Esophagus muscularis mucosa (tissue), 4 donors: Measurements from ENCODE around the gene KRTAP10-4. TPM values are rescaled to one million over a fixed set of nuclear protein-coding genes. Genes with fewer than 3 reads are reported as not detected.
"Not testable (repeated sequence)": the region's sequence is repeated elsewhere in the genome, so short reads cannot be mapped to it uniquely, and the experiment has no call there.

Experiments
- DNase-seq: peaks from one replicate; pipeline ENCODE4 v3.0.0-alpha.2; 2017; ENCODE audit errors: extremely low spot score
- H3K27ac ChIP-seq, 4 donors: fragments of 200-600 bp; sonication (generic); replicated peaks in 1 of 4; 1 replicate in 3 of 4; 2 replicates in 1 of 4; pipeline ENCODE4 v1.5.1; 2016 to 2019; ENCODE audit warnings: mild to moderate bottlenecking in 1 of 4
- H3K27me3 ChIP-seq, 4 donors: fragments of 200-600 bp; sonication (generic); one replicate each; pipeline versions ENCODE4 v1.5.1 to v1.6.0; 2016 to 2019
- H3K36me3 ChIP-seq, 4 donors: fragments of 200-600 bp; sonication (generic); one replicate each; pipeline ENCODE4 v1.5.1; 2016 to 2019
- H3K4me1 ChIP-seq, 4 donors: fragments of 200-600 bp; sonication (generic); one replicate each; pipeline ENCODE4 v1.5.1; 2016 to 2019
- H3K4me3 ChIP-seq, 4 donors: fragments of 200-600 bp; sonication (generic); 1 replicate in 2 of 4; 2 replicates in 2 of 4; pipeline ENCODE4 v1.5.1; 2016 to 2019; ENCODE audit warnings: mild to moderate bottlenecking in 4 of 4, moderate library complexity in 1 of 4
- H3K9me3 ChIP-seq, 4 donors: fragments of 200-600 bp; sonication (generic); 1 replicate in 3 of 4; 2 replicates in 1 of 4; pipeline ENCODE4 v1.5.1; 2016 to 2019
- CTCF ChIP-seq, 3 experiments: fragments of 200-600 bp in 2 of 3; fragments of 450-650 bp in 1 of 3; sonication (generic) in 2 of 3; IDR thresholded peaks; one replicate each; pipeline ENCODE4 v1.5.1; 2017 to 2019; ENCODE audit warnings: antibody characterized with exemption in 3 of 3, mild to moderate bottlenecking in 2 of 3, moderate library complexity in 1 of 3
- EP300 ChIP-seq: sonication (generic); formaldehyde crosslinking; IDR thresholded peaks from one replicate; pipeline ENCODE4 v1.6.1; 2017; ENCODE audit warnings: antibody characterized with exemption
- POLR2A ChIP-seq: fragments of 450-650 bp; IDR thresholded peaks from one replicate; pipeline ENCODE4 v1.6.1; 2017; ENCODE audit warnings: antibody characterized with exemption, moderate library complexity, mild to moderate bottlenecking, low read depth
- POLR2AphosphoS5 ChIP-seq, 2 donors: sonication (generic); formaldehyde crosslinking; IDR thresholded peaks; one replicate each; pipeline ENCODE4 v1.6.1; 2017; ENCODE audit warnings: antibody characterized with exemption in 2 of 2
- WGBS: methylation state at CpG from one replicate; pipeline ENCODE4 v1.1.5; 2018; 5-methylcytosine and 5-hydroxymethylcytosine counted together
- intact Hi-C: fragments of 100-400 bp; cut with DNase I; formaldehyde crosslinking; loops from one replicate; pipeline ENCODE4 v1.15.1; 2023
- total RNA-seq, 4 donors: library from RNA; depleted of rRNA; stranded (reverse); fragments of >200 nt; gene quantifications; one replicate each; pipeline versions ENCODE4 v1.1.0 to v1.2.1, GENCODE V29; 2016

KRTAP10-4 gene
- total RNA-seq, 4 donors from 2014 or later: not detected

GRCh38 chr21:44606495-44606894 lies 33.0 kb downstream of the KRTAP10-4 start:
- 70% methylated on average over 4 of the region's 4 CpGs for WGBS
- intact Hi-C loops: no loop called here
- TF ChIP-seq CTCF (IDR thresholded peaks at IDR 0.05) (no peak), EP300 (no peak), POLR2AphosphoS5 (IDR thresholded peaks at IDR 0.05) (no peak), POLR2A (no peak)

DNA sequence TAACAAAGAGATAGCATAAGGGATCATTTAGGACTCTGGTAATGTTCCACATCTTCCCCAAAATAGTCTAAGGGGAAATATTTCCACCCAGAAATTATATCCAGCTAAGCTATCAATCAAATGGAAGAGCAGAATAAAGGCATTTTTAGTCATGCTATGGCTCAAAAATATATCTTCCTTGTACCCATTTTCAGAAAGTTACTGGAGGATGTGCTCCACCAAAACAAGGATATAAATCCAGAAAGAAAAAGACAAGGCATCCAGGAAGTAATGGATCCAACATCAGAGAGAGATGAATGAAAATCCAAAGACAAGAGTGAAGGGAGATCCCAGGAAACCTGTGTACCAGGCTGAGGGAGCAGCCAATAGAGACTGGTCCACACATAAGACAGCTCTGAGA lies 35.7 kb downstream of the KRTAP10-4 start:
- Histone ChIP-seq H3K27me3 (peaks cover 0 to 30% (median 0%) of the 10 kb centered on the region in 4 donors), H3K27ac (no peak overlapping the region), H3K9me3 (peaks cover 0 to 34% (median 23%) of the 10 kb centered on the region in 4 donors), H3K36me3 (no peaks in the 10 kb centered on the region), H3K4me3 (no peak overlapping the region), H3K4me1 (no peaks in the 10 kb centered on the region)
- intact Hi-C loops: no loop called here
- no peak for DNase-seq
- TF ChIP-seq POLR2A (no peak), CTCF (IDR thresholded peaks at IDR 0.05) (no peak), POLR2AphosphoS5 (IDR thresholded peaks at IDR 0.05) (no peak), EP300 (no peak)

More at GRCh38 chr21:44606495-44606894, 33.0 kb downstream of the KRTAP10-4 start:
- no peak overlapping the region for H3K27ac ChIP-seq
- H3K4me1 ChIP-seq: no peaks in the 10 kb centered on the region
- H3K4me3 ChIP-seq: no peak overlapping the region
- DNase-seq: no peak
- peaks cover 0 to 30% (median 20%) of the 10 kb centered on the region in 4 donors for H3K9me3 ChIP-seq
- peaks cover 0 to 32% (median 0%) of the 10 kb centered on the region in 4 donors for H3K27me3 ChIP-seq
- H3K36me3 ChIP-seq: no peaks in the 10 kb centered on the region

- Histone ChIP-seq H3K9me3 (peaks cover 0 to 31% (median 23%) of the 10 kb centered on the region in 4 donors), H3K27me3 (peaks cover 0 to 37% (median 0%) of the 10 kb centered on the region in 4 donors)
- intact Hi-C loops, H3K36me3 ChIP-seq, H3K4me3 ChIP-seq, H3K27ac ChIP-seq, H3K4me1 ChIP-seq: not testable (repeated sequence)
- DNase-seq: peak; percentile 26
- 94% methylated on average over 6 of the region's 7 CpGs for WGBS
Measured at GRCh38 chr21:44610157-44610843, 36.8 kb downstream of the KRTAP10-4 start.

DNA sequence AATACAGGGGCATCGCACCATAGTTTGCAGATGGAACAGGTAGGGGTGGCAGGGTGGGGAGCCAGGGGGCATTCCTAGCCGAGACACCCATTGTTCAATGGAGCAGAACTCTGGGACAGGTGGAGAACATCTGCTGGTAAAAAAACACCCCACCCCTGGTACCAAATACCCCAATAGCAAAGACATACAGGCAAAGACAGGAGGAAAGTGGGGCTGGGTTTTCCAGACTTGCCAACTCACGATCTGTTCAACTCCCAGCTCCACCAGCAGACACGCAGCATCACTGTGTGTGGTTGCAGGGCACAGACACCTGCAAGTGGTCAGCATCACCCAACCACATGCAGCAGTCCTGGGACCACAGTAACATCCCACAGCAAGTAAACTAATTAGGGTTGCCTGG lies 38.0 kb downstream of the KRTAP10-4 start:
- peaks cover 0 to 45% (median 0%) of the 10 kb centered on the region in 4 donors for H3K27me3 ChIP-seq
- 93% methylated on average over 4 of the region's 4 CpGs for WGBS
- intact Hi-C loops: no loop called here

More for the DNA sequence above, 38.0 kb downstream of the KRTAP10-4 start:
- Histone ChIP-seq H3K4me1 (no peaks in the 10 kb centered on the region), H3K4me3 (no peak overlapping the region), H3K36me3 (no peaks in the 10 kb centered on the region), H3K27ac (no peak overlapping the region), H3K9me3 (peaks cover 0 to 31% (median 23%) of the 10 kb centered on the region in 4 donors)
- DNase-seq: peak; percentile 75
- no peak for TF ChIP-seq EP300
- no peak for TF ChIP-seq POLR2A
- no peak for TF ChIP-seq POLR2AphosphoS5 (IDR thresholded peaks at IDR 0.05)
- no peak for TF ChIP-seq CTCF (IDR thresholded peaks at IDR 0.05)
